Calu3 (cell line): ENCODE measurements around the gene TBC1D7. TPM values are rescaled to one million over a fixed set of nuclear protein-coding genes. Genes with fewer than 3 reads are reported as not detected.

Experiments used
- BruUV-seq: library from RNA; stranded (reverse); fragments of 400-500 nt; replicated peaks from 2 replicates; lab custom pipeline; 2021; lab: Mats Ljungman, UMichigan
- CTCF ChIA-PET: fragments of 300-600 bp; sonication (Branson Sonifier 250); formaldehyde crosslinking; loops from one replicate; lab custom pipeline; 2022; ENCODE audit warnings: antibody characterized with exemption; lab: Charles Lee
- DNase-seq: peaks from one replicate; pipeline ENCODE4 v3.0.0; 2022
- H3K27ac Mint-ChIP-seq: one replicate; pipeline ENCODE4 v1.8.0; 2022; ENCODE audit warnings: mixed read lengths; ENCODE audit not compliant: unreplicated experiment
- H3K27me3 Mint-ChIP-seq: one replicate; pipeline ENCODE4 v1.8.0; 2022; ENCODE audit warnings: mixed read lengths; ENCODE audit not compliant: unreplicated experiment
- H3K36me3 Mint-ChIP-seq: one replicate; pipeline ENCODE4 v1.8.0; 2022; ENCODE audit warnings: mild to moderate bottlenecking, moderate library complexity, mixed read lengths; ENCODE audit not compliant: insufficient read depth, unreplicated experiment
- H3K4me1 Mint-ChIP-seq: one replicate; pipeline ENCODE4 v1.8.0; 2022; ENCODE audit warnings: mild to moderate bottlenecking, low read depth, mixed read lengths; ENCODE audit not compliant: unreplicated experiment
- H3K4me3 Mint-ChIP-seq: one replicate; pipeline ENCODE4 v1.8.0; 2022; ENCODE audit warnings: mild to moderate bottlenecking, low read depth, moderate library complexity, mixed read lengths; ENCODE audit not compliant: unreplicated experiment
- H3K9me3 Mint-ChIP-seq: one replicate; pipeline ENCODE4 v1.8.0; 2022; ENCODE audit warnings: low read depth, mixed read lengths; ENCODE audit not compliant: unreplicated experiment
- CTCF ChIP-seq: fragments of 200-600 bp; IDR thresholded peaks from one replicate; pipeline ENCODE4 v1.8.0; 2022; ENCODE audit warnings: antibody characterized with exemption; ENCODE audit not compliant: unreplicated experiment
- intact Hi-C: fragments of 100-400 bp; cut with micrococcal nuclease; formaldehyde crosslinking; loops from one replicate; pipeline ENCODE4 v1.10.0; 2022; ENCODE audit not compliant: unreplicated experiment
- total RNA-seq: library from RNA; stranded (reverse); gene quantifications from 2 replicates; pipeline ENCODE4 v1.2.3, GENCODE V29; 2022

TBC1D7 gene
- total RNA-seq, 1 experiment from 2014 or later, result 13.2 TPM

GRCh38 chr6:13355999-13356785, 27.9 kb upstream of the TBC1D7 start:
- Mint-ChIP-seq H3K4me3 (no peak overlapping the region), H3K36me3 (no peaks in the 10 kb centered on the region), H3K9me3 (no peaks in the 10 kb centered on the region), H3K4me1 (peaks cover 31% of the 10 kb centered on the region), H3K27me3 (no peaks in the 10 kb centered on the region), H3K27ac (peak overlapping the region; percentile 47)
- BruUV-seq, result no TSS peak
- intact Hi-C loops, result no loop called here
- CTCF ChIA-PET, result interaction anchor here (0.8 to 0.9 kb wide), 2 partner anchors 19 to 40 kb away, joined by 3 read pairs; no protein-coding TSS in a partner anchor
- no peak for DNase-seq
- no peak for TF ChIP-seq CTCF

GRCh38 chr6:13355043-13355945, 27.0 kb upstream of the TBC1D7 start:
- intact Hi-C loops, result no loop called here
- no TSS peak for BruUV-seq
- CTCF ChIA-PET, result interaction anchor here (0.6 to 0.9 kb wide), 3 partner anchors 18 to 41 kb away, joined by 3 read pairs; no protein-coding TSS in a partner anchor
- H3K9me3 Mint-ChIP-seq, result no peaks in the 10 kb centered on the region
- H3K4me3 Mint-ChIP-seq, result no peak overlapping the region
- DNase-seq, result peak; percentile 42
- peaks cover 31% of the 10 kb centered on the region for H3K4me1 Mint-ChIP-seq
- no peak for TF ChIP-seq CTCF
- no peaks in the 10 kb centered on the region for H3K27me3 Mint-ChIP-seq
- H3K27ac Mint-ChIP-seq, result peak overlapping the region; percentile 47
- no peaks in the 10 kb centered on the region for H3K36me3 Mint-ChIP-seq

- CTCF ChIA-PET, result interaction anchor here (0.6 kb wide), 1 partner anchor 44 kb away, joined by 3 read pairs; no protein-coding TSS in a partner anchor
- TF ChIP-seq CTCF, result no peak
- no TSS peak for BruUV-seq
- H3K27me3 Mint-ChIP-seq, result no peaks in the 10 kb centered on the region
- DNase-seq, result no peak
- intact Hi-C loops, result no loop called here
- no peaks in the 10 kb centered on the region for H3K36me3 Mint-ChIP-seq
- H3K4me1 Mint-ChIP-seq, result peaks cover 31% of the 10 kb centered on the region
- peak overlapping the region; percentile 47 for H3K27ac Mint-ChIP-seq
- no peaks in the 10 kb centered on the region for H3K9me3 Mint-ChIP-seq
- H3K4me3 Mint-ChIP-seq, result no peak overlapping the region
Measured at GRCh38 chr6:13354331-13355042, 26.1 kb upstream of the TBC1D7 start.

- TF ChIP-seq CTCF, result no peak
- DNase-seq, result no peak
- Mint-ChIP-seq H3K4me3 (no peak overlapping the region), H3K36me3 (no peaks in the 10 kb centered on the region), H3K9me3 (no peaks in the 10 kb centered on the region), H3K27me3 (no peaks in the 10 kb centered on the region), H3K27ac (no peak overlapping the region), H3K4me1 (peaks cover 31% of the 10 kb centered on the region)
- CTCF ChIA-PET, result no interaction called here
- intact Hi-C loops, result no loop called here
- BruUV-seq, result no TSS peak
Measured at GRCh38 chr6:13352165-13352564, 23.8 kb upstream of the TBC1D7 start.
